Sigmoid colon (tissue), 7 donors: ENCODE results near the gene POLK. TPM values are rescaled to one million over a fixed set of nuclear protein-coding genes. Genes with fewer than 3 reads are reported as not detected.

Experiments used
- DNase-seq: peaks from one replicate; pipeline ENCODE4 v3.0.0-alpha.2; 2019
- H3K27ac ChIP-seq, 4 donors: fragments of 200-600 bp; sonication (generic); one replicate each; pipeline ENCODE4 v1.5.1; 2016 to 2019; ENCODE audit warnings: mild to moderate bottlenecking in 1 of 4
- H3K27me3 ChIP-seq, 3 donors: fragments of 200-600 bp; sonication (generic); one replicate each; pipeline ENCODE4 v1.5.1; 2019; ENCODE audit warnings: mild to moderate bottlenecking in 1 of 3
- H3K36me3 ChIP-seq, 4 donors: fragments of 200-600 bp; sonication (generic); one replicate each; pipeline ENCODE4 v1.5.1; 2016 to 2019
- H3K4me1 ChIP-seq, 4 donors: fragments of 200-600 bp; sonication (generic); one replicate each; pipeline ENCODE4 v1.5.1; 2017 to 2019
- H3K4me3 ChIP-seq, 4 donors: fragments of 200-600 bp; sonication (generic); one replicate each; pipeline ENCODE4 v1.5.1; 2017 to 2019; ENCODE audit warnings: mild to moderate bottlenecking in 2 of 4, moderate library complexity in 1 of 4
- H3K9me3 ChIP-seq, 4 donors: fragments of 200-600 bp in 3 of 4; sonication (generic) in 3 of 4; one replicate each; pipeline versions ENCODE4 v1.5.1 to v1.6.1; 2013 to 2019
- CTCF ChIP-seq, 4 experiments: fragments of 450-650 bp in 3 of 4; fragments of 200-600 bp in 1 of 4; IDR thresholded peaks; one replicate each; pipeline ENCODE4 v1.5.1; 2016 to 2019; ENCODE audit warnings: antibody characterized with exemption in 4 of 4, mild to moderate bottlenecking in 3 of 4, moderate library complexity in 2 of 4
- EP300 ChIP-seq, 4 donors: sonication (generic); formaldehyde crosslinking; IDR thresholded peaks; one replicate each; pipeline ENCODE4 v1.6.1; 2017; ENCODE audit warnings: antibody characterized with exemption in 4 of 4
- POLR2A ChIP-seq, 2 donors: fragments of 450-650 bp; IDR thresholded peaks; one replicate each; pipeline ENCODE4 v1.6.1; 2016; ENCODE audit warnings: antibody characterized with exemption in 2 of 2, mild to moderate bottlenecking in 2 of 2, moderate library complexity in 2 of 2
- POLR2AphosphoS5 ChIP-seq, 4 donors: sonication (generic); formaldehyde crosslinking; IDR thresholded peaks; one replicate each; pipeline ENCODE4 v1.6.1; 2017; ENCODE audit warnings: antibody characterized with exemption in 4 of 4
- WGBS, 2 donors: extraction: QIAGEN DNeasy Blood & Tissue Kit; methylation state at CpG; one replicate each; pipeline ENCODE4 v1.1.7; 2013; 5-methylcytosine and 5-hydroxymethylcytosine counted together
- intact Hi-C: fragments of 100-400 bp; cut with DNase I; formaldehyde crosslinking; loops from one replicate; pipeline ENCODE4 v1.15.1; 2023
- polyA plus RNA-seq, 3 donors: library from polyadenylated mRNA; stranded (reverse); fragments of 200-250 nt; gene quantifications; one replicate each; pipeline ENCODE4 v1.2.3, GENCODE V29; 2013
- total RNA-seq, 4 donors: library from RNA; depleted of rRNA; stranded (reverse); fragments of >200 nt; gene quantifications; one replicate each; pipeline ENCODE4 v1.1.0, GENCODE V29; 2016
- donor health status: healthy with polysubstance abuse.
- donor health status: Bipolar disorder and iron deficiency.
- donor health status: healthy.

The POLK gene
- total and polyA plus RNA-seq, 7 donors = 3.9 to 48.5 (median 35.2) TPM

GRCh38 chr5:75616371-75616881 is 104.7 kb downstream of the POLK start:
- H3K36me3 ChIP-seq = no peaks in the 10 kb centered on the region
- H3K4me1 ChIP-seq = peaks cover 0 to 16% (median 7%) of the 10 kb centered on the region in 4 donors
- no peaks in the 10 kb centered on the region for H3K9me3 ChIP-seq
- no peak overlapping the region for H3K4me3 ChIP-seq
- WGBS, 2 donors = 71 to 76% methylated on average over 4 of the region's 4 CpGs
- DNase-seq = no peak
- no peak overlapping the region for H3K27ac ChIP-seq
- intact Hi-C loops = no loop called here
- TF ChIP-seq POLR2AphosphoS5 (IDR thresholded peaks at IDR 0.05) = no peak
- no peak for TF ChIP-seq CTCF (IDR thresholded peaks at IDR 0.05)
- TF ChIP-seq POLR2A (IDR thresholded peaks at IDR 0.05) = no peak
- TF ChIP-seq EP300 (IDR thresholded peaks at IDR 0.05) = no peak
- H3K27me3 ChIP-seq = no peaks in the 10 kb centered on the region

GRCh38 chr5:75616971-75617621 is 105.4 kb downstream of the POLK start:
- Histone ChIP-seq H3K27me3 (no peaks in the 10 kb centered on the region), H3K36me3 (no peaks in the 10 kb centered on the region), H3K27ac (peak overlapping the region in 1 of 4 donors; percentile 16), H3K4me3 (no peak overlapping the region), H3K4me1 (peaks cover 0 to 9% (median 2%) of the 10 kb centered on the region in 4 donors), H3K9me3 (no peaks in the 10 kb centered on the region)
- no peak for TF ChIP-seq POLR2AphosphoS5 (IDR thresholded peaks at IDR 0.05)
- TF ChIP-seq EP300 (IDR thresholded peaks at IDR 0.05) = no peak
- TF ChIP-seq POLR2A (IDR thresholded peaks at IDR 0.05) = no peak
- TF ChIP-seq CTCF (IDR thresholded peaks at IDR 0.05) = no peak
- 16 to 55% methylated on average over 7 of the region's 7 CpGs for WGBS, 2 donors
- DNase-seq = no peak
- intact Hi-C loops = no loop called here

GRCh38 chr5:75617736-75618352 is 106.2 kb downstream of the POLK start:
- Histone ChIP-seq H3K9me3 (no peaks in the 10 kb centered on the region), H3K27ac (no peak overlapping the region), H3K4me1 (peaks cover 0 to 6% (median 2%) of the 10 kb centered on the region in 4 donors), H3K36me3 (no peaks in the 10 kb centered on the region), H3K27me3 (no peaks in the 10 kb centered on the region), H3K4me3 (no peak overlapping the region)
- intact Hi-C loops = no loop called here
- no peak for TF ChIP-seq POLR2AphosphoS5 (IDR thresholded peaks at IDR 0.05)
- no peak for TF ChIP-seq POLR2A (IDR thresholded peaks at IDR 0.05)
- TF ChIP-seq EP300 (IDR thresholded peaks at IDR 0.05) = no peak
- TF ChIP-seq CTCF (IDR thresholded peaks at IDR 0.05) = no peak
- no peak for DNase-seq
- 53 to 73% methylated on average over 5 of the region's 5 CpGs for WGBS, 2 donors

- H3K36me3 ChIP-seq = no peaks in the 10 kb centered on the region
- H3K9me3 ChIP-seq = no peaks in the 10 kb centered on the region
- WGBS, 2 donors = 65 to 68% methylated on average over 4 of the region's 4 CpGs
- peaks cover 0 to 6% (median 2%) of the 10 kb centered on the region in 4 donors for H3K4me1 ChIP-seq
- no peaks in the 10 kb centered on the region for H3K27me3 ChIP-seq
- intact Hi-C loops = no loop called here
- no peak overlapping the region for H3K27ac ChIP-seq
- TF ChIP-seq POLR2A (IDR thresholded peaks at IDR 0.05) (no peak), POLR2AphosphoS5 (IDR thresholded peaks at IDR 0.05) (no peak)
- no peak overlapping the region for H3K4me3 ChIP-seq
- no peak for DNase-seq
Measured at GRCh38 chr5:75620184-75620959, 108.7 kb downstream of the POLK start.

GRCh38 chr5:75622564-75622963 is 110.9 kb downstream of the POLK start:
- Histone ChIP-seq H3K9me3 (no peaks in the 10 kb centered on the region), H3K27ac (no peak overlapping the region), H3K27me3 (no peaks in the 10 kb centered on the region), H3K4me3 (no peak overlapping the region), H3K4me1 (peaks cover 0 to 6% (median 0%) of the 10 kb centered on the region in 4 donors), H3K36me3 (no peaks in the 10 kb centered on the region)
- intact Hi-C loops = no loop called here
- no peak for DNase-seq
- TF ChIP-seq POLR2A (IDR thresholded peaks at IDR 0.05) = no peak
- TF ChIP-seq CTCF (IDR thresholded peaks at IDR 0.05) = no peak
- no peak for TF ChIP-seq EP300 (IDR thresholded peaks at IDR 0.05)
- no peak for TF ChIP-seq POLR2AphosphoS5 (IDR thresholded peaks at IDR 0.05)
- WGBS, 2 donors = 22 to 70% methylated on average over 4 of the region's 4 CpGs
